Activated CD8-positive, alpha-beta memory T cell treated with anti-CD3 and anti-CD28 coated beads, Interleukin-2, amount 50 U/mL, for 1 hour (primary cell): Measurements from ENCODE around the gene CYB5B.
"Not testable (repeated sequence)": the region's sequence is repeated elsewhere in the genome, so short reads cannot be mapped to it uniquely, and the experiment has no call there.

ENCODE experiments used
- DNase-seq: peaks from one replicate; pipeline ENCODE4 v3.0.0-alpha.2; 2020; ENCODE audit errors: extremely low read depth

Gene CYB5B

DNA sequence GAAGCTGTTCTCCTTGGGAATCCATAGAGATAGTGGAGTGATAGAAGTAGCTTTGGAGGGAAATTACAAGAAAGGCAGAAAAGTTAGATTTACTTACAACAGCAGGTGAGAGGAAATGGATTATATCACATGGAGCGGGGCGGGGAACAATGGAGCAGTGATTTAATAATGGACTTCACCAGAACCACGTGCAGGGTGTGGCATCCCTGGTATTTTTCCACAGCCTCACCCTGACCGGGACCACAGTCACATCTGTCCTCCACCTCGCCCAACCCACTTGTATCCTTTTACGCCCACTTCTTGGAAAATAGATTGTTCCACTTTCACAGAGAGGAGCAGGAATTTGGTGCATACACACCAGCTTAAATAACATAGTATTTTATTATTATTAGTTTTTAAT lies 15.9 kb upstream of the CYB5B start:
- DNase-seq: no peak

DNA sequence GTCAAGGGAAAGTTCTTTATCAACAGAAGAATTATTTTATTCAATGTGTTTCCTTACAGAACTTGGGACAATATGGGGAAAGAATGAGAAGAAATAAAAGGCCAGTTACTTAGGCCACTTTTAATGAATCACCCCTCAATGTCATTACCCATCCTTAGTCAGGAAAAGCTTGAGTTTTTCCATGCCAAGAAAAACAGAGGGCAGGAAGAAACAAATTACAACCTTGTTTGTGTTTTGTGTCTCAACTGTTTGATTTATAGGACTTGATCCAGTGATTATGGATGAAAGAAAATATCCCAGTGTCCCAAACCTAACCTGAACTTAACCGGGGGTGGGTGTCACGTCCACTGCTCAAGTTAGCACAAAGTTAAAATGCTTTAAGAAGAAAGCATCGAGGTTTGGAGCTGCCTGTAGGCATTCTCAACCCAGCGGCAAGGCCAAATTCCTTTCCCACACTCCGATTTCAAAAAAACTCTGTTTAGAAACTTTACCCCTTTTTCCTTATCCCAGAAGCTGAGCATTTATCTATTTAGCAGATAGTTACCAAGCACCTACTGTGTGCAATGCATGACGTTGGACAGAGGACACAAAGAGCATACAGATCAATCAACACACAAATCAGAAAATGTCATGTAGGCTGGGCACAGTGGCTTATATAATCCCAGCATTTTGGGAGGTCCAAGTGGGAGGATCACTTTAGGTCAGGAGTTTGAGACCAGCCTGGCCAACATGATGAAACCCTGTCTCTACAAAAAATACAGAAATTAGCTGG lies 14.0 kb upstream of the CYB5B start:
- no peak for DNase-seq

DNA sequence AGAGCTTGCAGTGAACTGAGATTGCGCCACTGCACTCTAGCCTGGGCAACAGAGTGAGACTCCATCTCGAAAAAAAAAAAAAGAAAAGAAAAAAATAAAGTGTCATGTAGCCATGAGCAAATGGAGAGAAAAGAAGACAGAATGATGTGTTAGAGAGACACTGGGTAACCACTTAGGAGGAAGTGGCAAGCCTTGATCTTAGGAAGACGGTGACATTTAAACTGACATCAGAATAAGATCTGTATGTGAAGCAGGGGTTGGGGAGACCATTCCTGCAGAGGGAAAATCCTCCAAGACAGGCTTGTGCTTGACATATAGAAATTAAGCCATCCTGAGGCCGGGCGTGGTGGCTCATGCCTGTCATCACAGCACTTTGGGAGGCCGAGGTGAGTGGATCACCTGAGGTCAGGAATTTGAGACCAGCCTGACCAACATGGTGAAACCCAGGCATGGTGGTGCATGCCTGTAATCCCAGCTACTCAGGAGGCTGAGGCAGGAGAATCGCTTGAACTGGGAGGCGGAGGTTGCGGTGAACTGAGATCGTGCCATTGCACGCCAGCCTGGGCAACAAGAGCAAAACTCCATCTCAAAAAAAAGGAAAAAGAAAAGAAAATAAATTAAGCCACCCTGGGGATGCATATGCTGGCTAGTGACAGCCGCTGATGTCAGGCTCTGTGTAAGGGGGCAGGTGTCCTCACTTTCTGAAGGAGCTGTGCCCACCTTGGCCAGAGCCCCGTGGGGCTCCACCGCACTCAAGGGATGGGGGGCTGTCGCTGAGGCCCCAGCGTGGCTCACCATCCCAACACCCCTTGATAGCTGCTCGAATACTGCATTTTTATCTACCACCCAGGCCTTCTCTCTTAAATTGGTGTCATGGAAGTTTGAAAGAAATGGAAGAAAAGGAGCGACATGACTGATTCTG lies 13.1 kb upstream of the CYB5B start:
- DNase-seq: no peak

DNA sequence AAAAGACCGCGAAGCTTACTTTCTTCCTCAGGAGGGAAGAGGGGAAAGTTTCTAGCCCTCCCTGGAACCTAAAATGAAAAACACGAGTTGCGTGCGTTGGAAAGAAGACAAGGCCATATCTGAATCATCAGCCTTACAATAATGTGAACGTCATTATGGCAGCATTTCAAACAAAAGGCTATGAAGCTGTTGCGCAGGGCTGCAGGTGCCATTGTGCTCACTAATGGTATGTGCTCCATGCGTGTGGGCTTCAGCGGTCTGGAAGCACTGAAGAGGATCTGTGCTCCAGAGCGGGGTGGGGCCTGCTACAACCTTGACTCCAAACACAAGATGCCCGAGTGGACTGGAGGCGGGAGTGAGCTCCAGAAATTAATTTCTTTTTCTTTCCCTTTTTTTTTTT lies 12.1 kb upstream of the CYB5B start:
- DNase-seq: no peak

DNA sequence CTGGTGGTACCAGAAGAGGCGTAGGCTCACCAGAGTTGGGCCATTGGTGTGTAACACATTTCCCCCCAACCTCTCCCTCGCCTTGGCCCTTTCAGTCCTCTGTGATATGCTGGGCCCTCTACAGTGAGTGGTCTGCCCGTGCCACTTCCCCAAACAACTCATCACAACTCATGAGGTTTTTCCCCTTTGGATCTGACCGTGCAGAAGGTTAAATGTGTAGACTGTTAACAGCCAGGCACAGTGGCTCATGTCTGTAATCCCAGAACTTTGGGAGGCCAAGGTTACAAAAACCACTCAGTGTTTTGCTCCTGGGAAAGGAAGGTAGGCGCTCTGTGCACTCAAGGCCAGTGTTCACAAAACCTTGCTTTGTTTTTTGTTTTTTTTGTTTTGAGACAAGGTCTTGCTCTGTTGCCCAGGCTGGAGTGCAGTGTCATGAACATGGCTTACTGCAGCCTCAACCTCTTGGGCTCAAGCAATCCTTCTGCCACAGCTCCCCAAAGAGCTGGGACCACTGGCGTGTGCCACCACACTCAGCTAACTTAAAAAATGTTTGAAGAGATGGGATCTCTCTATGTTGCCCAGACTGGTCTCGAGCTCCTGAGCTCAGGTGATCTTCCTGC lies 11.3 kb upstream of the CYB5B start:
- DNase-seq: no peak

DNA sequence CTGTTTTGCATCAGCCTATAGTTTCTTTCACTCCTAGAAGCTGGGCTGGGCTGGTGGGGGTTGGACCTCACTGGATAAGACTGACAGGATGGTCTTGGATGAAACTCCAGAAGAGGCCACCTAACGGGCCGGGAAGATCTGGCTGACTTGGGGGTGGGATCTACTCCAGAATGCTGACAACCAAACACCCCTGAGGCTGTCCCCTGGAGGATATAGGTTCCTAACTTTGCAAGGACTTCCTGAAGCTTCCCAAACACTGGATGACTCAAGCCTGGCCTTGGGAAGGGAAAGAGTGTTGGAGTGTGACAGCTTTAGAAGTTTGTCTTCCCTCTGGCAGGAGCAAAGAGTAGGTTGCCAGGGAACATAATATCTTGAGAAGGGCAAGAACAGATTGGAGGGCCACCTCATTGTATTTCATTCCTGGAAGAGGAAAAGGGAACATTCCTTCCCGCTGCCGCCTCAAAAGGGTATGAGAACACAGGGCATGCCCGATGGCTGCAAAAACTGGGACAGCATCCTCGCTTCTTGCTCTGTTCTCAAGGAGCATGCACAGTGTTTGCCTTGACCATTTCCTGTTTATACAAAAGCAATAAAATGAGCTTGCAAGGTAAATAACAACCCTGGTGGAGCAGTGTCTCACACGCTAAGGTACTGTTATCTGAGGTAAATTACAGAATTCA lies 6.8 kb upstream of the CYB5B start:
- DNase-seq: no peak

DNA sequence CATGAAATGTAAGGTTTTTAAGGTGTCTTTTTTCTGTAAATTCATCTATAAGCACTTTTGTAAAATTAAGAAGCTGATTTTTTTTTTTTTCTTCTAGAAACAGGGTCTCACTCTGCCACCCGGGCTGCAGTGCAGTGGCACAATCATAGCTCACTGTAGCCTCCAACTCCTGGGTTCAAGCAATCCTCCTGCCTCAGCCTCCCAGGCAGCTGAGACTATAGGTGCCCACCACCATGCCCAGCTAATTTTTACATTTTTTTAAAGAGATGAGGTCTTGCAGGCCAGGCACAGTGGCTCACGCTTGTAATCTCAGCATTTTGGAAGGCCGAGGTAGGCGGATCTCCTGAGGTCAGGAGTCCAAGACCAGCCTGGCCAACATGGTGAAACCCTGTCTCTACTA lies 4.5 kb upstream of the CYB5B start:
- DNase-seq: no peak

DNA sequence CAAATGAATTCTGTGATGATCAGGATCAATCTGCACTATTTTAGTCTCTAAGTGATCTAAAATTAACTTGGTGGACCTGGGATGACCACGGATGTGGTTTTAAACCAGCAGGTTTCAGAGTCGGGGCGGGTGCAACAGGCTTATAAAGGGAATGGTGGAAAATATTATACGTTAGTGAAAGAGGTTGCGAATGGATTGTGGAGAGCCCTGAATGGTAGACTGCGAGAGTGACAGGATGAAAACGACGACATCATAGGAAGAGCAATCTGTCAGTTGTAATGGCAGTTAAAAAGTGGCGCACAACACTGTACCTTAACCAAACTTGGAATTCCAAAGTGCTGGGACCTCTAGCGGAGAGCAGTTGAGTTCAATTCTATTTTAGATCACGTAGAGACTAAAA lies 1.2 kb upstream of the CYB5B start:
- DNase-seq: no peak

DNA sequence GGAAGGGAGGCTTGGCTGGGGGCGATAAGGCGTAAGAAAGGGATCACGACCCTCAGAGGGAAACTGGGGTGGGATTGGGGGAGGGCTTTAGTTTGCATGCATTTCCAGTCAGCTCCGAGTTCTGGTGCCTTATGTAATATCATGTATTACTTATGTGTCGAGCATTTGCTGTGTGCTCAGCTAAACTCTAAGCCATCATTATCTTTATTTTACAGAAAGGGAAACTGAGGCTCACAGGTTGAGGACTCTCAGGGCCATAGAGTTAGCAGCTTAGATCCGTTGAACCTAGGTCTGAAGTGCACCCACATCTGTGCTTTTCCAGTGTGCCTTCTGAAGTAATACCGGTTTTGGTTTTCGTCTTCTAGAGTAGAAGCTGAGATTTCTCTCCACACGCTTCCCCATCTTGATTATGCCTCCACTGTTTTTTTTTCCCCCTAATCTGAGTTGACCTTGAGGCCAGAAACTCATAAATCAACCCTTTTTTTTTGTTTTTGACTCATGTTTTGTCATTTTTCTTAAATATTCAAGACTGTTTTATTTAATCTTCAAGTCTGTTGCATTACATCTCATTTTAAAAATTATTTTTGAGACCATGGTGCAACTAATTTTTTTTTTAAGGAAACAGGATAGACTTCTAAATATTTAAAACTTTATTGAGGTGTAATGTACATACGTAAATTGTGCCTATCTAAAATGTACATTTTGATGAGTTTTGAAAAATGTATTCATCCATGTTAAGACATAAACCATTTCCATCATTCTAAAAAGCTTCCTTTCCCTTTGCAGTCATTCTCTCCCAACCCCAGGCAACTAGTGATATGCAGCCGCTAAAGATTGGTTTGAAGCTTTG lies 741 bp downstream of the CYB5B start:
- no peak for DNase-seq

DNA sequence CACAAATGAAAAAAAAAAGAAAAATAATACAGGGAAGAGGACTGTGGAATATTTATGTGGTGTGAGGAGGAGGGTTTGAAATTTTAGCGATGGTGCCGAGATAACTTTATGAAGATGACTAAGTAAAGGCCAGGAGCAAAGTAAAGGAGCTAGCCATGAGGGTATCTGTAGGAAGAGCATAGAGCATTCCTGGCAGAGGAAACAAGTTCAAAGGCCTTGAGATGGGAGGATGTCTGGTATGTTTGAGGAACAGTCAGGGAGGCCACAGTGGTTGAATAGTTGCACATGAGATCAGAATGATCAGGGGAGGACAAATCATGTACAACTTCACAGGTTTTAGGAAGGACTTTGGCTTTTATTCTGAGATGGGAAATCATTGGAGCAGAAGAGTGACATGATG lies 4.2 kb downstream of the CYB5B start:
- DNase-seq: no peak

DNA sequence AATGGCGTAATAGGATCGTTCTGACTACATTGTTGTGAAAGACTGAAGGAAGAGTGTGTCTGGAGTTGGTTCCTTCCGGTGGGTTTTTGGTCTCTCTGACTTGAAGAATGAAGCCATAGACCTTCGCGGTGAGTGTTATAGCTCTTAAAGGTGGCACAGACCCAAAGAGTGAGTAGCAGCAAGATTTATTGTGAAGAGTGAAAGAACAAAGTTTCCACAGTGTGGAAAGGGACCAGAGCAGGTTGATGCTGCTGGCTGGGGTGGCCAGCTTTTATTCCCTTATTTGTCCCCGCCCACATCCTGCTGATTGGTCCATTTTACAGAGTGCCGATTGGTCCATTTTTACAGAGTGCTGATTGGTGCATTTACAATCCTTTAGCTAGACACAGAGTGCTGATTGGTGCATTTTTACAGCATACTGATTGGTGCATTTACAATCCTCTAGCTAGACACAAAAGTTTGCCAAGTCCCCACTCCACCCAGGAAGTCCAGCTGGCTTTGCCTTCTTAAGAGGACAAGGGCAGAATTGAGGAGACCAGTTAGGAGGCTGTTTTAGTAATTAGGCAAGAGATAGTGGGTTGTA lies 4.7 kb downstream of the CYB5B start:
- DNase-seq: not testable (repeated sequence)

DNA sequence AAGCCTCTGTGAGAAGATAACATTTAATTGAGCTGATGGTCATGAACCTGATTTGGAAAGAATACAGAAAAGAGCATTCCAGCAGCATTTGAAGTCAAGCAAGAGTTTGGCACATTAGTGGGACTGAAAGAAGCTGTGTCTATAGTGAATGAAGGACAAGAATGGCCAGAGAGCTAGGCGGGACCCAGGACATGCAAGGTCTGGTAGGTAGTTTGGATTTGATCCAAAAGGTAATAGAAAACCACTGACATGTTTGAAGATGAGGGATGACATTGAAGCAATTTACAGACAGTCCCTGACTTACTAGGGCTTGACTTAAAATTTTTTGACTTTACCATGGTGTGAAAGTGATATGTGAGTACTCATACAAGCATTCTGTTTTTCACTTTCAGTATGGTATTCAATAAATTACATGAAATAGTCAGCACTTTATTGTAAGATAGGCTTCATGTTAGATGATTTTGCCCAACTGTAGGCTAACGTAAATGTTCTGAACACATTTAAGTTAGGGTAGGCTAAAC lies 7.6 kb downstream of the CYB5B start:
- no peak for DNase-seq

DNA sequence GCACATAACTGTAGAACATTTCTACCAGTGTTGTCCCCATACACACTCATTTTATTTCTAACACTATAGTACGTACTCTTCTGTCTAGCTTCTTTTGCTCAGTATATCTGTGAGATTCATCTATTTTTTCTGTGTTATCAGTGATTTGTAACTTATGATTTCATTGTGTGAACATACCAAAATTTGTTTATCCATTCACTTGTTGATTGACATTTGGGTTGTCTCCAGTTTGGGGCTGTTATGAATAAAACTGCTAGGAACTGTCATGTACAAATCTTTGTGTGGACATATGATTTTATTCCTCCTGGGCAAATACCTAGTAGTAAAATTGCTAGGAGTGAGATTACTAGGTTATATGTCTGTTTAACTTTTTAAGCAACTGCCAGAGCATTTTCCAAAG lies 9.6 kb downstream of the CYB5B start:
- DNase-seq: no peak

DNA sequence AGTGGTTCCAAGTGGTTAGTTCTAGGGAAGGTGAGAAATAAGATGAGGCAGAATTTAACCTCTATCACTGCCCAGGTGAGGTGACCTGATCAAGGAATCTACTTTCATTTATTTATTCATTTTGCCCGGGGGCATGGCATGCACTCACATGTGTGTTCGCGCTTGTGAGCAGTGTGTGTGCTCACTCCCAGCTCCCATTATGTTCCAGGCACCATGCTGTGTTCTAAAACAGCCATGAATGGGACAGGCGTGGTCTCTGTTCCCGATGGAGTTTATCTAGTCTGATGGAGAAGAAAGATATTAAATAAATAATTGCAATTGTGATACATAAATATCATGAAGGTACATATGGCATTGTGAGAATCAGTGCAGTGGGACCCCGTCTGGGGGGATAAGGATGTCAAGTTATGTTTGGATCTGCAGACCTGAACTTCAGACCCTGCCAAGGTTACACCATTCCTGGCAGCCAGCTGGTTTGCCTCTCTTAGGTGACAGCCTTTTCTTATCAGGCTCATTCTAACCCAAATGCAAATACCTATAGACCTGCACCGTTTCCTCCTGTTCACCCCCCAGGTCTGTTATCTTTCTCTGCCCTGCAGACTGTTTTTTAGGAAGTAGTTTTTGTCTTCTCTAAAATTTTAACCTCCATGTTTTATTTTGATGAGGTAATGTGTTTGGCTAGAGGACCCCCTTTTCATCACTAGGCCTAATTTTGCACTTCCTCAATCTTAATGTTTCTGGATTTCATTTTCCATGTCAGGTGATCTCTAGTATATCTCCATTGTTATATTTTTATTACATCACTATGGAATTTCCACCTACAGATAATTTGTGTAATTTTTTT lies 11.8 kb downstream of the CYB5B start:
- no peak for DNase-seq

DNA sequence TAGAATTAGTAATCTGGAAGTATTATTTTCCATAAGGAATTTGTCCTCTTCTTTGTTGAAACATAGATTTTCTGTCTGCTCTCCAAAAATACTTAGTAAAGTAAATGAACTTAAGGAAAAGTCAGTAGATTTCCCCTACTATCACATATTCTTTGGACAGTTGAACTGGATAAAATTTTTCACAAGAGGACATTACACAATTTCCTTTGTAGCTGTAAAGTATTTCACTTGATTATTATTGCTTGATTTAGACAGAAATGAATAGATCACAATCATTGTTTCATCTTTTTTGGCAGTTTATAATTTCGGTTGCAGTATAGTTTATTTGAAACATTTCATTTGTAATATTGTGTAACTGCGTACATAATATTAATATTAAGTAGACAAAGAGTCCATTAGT lies 12.5 kb downstream of the CYB5B start:
- DNase-seq: no peak

DNA sequence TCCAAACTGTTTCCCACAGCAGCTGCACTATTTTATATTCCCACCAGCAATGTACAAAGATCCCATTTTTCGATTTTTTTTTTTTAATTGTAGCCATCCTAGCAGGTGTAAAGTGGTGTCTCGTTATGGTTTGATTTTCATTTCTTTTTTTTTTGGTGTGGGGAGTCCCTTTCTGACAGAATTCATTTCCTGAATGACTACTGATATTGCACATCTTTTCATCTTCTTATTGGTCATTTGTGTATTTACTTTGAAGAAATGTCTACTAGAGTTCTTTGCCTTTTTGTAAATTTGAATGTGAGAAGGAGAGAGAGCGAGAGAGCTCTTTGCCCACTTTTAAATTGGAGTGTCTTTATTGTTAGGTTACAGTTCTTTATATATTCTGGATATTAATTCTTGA lies 14.0 kb downstream of the CYB5B start:
- no peak for DNase-seq

DNA sequence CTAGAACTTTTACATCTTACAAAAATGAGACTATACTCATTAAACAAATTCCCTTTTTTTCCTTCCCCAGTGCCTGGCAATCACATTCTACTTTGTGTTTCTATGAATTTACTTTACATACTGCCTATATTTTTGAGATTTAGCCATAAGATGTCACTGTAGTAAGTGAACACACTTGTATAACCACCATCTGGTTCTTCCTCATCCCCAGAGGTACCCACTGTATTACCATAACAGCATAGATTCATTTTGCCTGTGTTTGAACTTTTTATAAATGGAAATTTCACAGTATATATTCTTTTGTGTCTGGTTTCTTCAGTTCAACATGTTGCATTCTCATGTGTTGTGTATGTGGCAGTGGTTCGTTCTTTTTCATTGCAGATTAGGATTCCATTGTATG lies 15.8 kb downstream of the CYB5B start:
- no peak for DNase-seq

DNA sequence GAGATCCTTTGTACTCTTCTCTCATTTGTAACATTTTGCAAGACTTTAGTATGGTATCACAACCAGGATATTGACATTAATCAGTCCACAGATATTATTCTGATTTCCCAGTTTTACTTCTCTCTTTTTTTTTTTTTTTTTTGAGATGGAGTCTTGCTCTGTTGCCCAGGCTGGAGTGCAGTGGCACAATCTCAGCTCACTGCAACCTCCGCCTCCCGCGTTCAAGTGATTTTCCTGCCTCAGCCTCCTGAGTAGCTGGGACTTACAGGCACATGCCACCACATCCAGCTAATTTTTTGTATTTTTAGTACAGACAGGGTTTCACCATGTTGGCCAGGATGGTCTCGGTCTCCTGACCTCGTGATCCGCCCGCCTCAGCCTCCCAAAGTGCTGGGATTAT lies 16.6 kb downstream of the CYB5B start:
- DNase-seq: not testable (repeated sequence)

DNA sequence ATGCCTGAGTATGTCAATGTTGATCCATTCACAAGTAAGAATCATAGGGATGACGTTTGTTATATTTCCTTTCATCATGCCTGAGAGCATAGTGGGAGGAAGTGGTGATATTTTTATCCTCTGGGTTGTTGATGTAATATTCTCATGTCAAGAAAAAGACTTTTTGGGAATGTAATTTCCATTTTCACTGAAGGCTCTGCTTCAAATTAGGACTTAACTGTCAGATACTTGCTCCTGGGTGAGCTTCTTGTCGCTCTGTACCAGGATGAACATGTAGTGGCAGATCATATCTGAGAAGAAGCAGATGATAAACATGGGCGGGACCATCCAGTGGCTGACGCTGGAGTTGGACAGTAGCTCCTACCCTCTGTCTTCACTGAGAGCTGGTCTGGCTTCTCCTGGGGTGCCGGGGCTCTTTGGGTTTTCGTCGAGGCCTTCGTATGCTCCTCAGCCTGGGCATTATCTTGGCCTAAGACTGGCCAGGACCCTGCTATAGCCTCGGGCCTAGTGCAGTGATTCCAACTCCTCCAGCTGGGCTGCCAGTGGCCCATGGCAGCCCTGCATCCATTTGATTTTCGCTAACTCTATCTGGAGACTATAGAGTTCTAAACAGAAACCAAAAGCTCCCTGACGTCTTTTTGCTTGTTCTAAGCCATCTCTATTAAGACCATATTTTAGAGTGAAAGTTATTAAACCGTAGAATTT lies 19.7 kb downstream of the CYB5B start:
- no peak for DNase-seq
